Tibial nerve (tissue), 4 donors: ENCODE results near the gene FZD2. TPM values are rescaled to one million over a fixed set of nuclear protein-coding genes. Genes with fewer than 3 reads are reported as not detected.
A peak's percentile ranks its signal among the peaks of the same experiment; 100 is the strongest.
"Not testable (repeated sequence)": the region's sequence is repeated elsewhere in the genome, so short reads cannot be mapped to it uniquely, and the experiment has no call there.

Source experiments
- DNase-seq, 2 donors: peaks; one replicate each; pipeline ENCODE4 v3.0.0-alpha.2; 2019; ENCODE audit warnings: low spot score in 2 of 2
- H3K27ac ChIP-seq, 4 donors: fragments of 200-600 bp; sonication (generic) in 3 of 4; one replicate each; pipeline ENCODE4 v1.5.1; 2017 to 2019; ENCODE audit warnings: mild to moderate bottlenecking in 1 of 4
- H3K27me3 ChIP-seq, 2 donors: fragments of 200-600 bp; sonication (generic) in 1 of 2; one replicate each; pipeline versions ENCODE4 v1.5.1 to v1.6.0; 2017 to 2019
- H3K36me3 ChIP-seq, 3 donors: fragments of 200-600 bp; sonication (generic); one replicate each; pipeline ENCODE4 v1.5.1; 2018 to 2019
- H3K4me1 ChIP-seq, 4 donors: fragments of 200-600 bp; sonication (generic) in 3 of 4; one replicate each; pipeline ENCODE4 v1.5.1; 2017 to 2019
- H3K4me3 ChIP-seq, 4 donors: fragments of 200-600 bp; sonication (generic) in 3 of 4; one replicate each; pipeline ENCODE4 v1.5.1; 2017 to 2019; ENCODE audit warnings: mild to moderate bottlenecking in 1 of 4, moderate library complexity in 1 of 4
- H3K9me3 ChIP-seq, 4 donors: fragments of 200-600 bp; sonication (generic) in 3 of 4; one replicate each; pipeline ENCODE4 v1.5.1; 2017 to 2019
- CTCF ChIP-seq, 5 experiments: fragments of 200-600 bp in 3 of 5; fragments of 450-650 bp in 2 of 5; sonication (generic) in 3 of 5; IDR thresholded peaks; one replicate each; pipeline ENCODE4 v1.5.1; 2016 to 2019; ENCODE audit warnings: antibody characterized with exemption in 5 of 5, mild to moderate bottlenecking in 3 of 5, moderate library complexity in 2 of 5
- EP300 ChIP-seq, 2 donors: sonication (generic); formaldehyde crosslinking; IDR thresholded peaks; one replicate each; pipeline ENCODE4 v1.6.1; 2017; ENCODE audit warnings: antibody characterized with exemption in 2 of 2, mild to moderate bottlenecking in 1 of 2
- POLR2A ChIP-seq, 2 donors: fragments of 450-650 bp; IDR thresholded peaks; one replicate each; pipeline ENCODE4 v1.6.1; 2017; ENCODE audit warnings: antibody characterized with exemption in 2 of 2, mild to moderate bottlenecking in 2 of 2, moderate library complexity in 2 of 2
- WGBS, 2 donors: methylation state at CpG; one replicate each; pipeline ENCODE4 v1.1.5; 2018; 5-methylcytosine and 5-hydroxymethylcytosine counted together
- total RNA-seq, 4 donors: library from RNA; depleted of rRNA; stranded (reverse); fragments of >200 nt; gene quantifications; one replicate each; pipeline ENCODE4 v1.1.0, GENCODE V29; 2016

FZD2 gene
- total RNA-seq, 4 donors from 2014 or later, result 6.3 to 27.8 (median 16.2) TPM

- Histone ChIP-seq H3K9me3 (no peaks in the 10 kb centered on the region), H3K27ac (peak overlapping the region; percentile 22 to 81 (median 46)), H3K27me3 (peaks cover 0 to 19% of the 10 kb centered on the region in 2 donors), H3K36me3 (no peaks in the 10 kb centered on the region), H3K4me1 (peaks cover 0 to 29% (median 6%) of the 10 kb centered on the region in 4 donors), H3K4me3 (no peak overlapping the region)
- 37% methylated on average over 12 of the region's 12 CpGs for WGBS, 2 donors
- DNase-seq, result no peak
- TF ChIP-seq EP300 (IDR thresholded peaks at IDR 0.05) (no peak), POLR2A (IDR thresholded peaks at IDR 0.05) (no peak), CTCF (IDR thresholded peaks at IDR 0.05) (no peak)
Observed at GRCh38 chr17:44536090-44536953, 21.0 kb upstream of the FZD2 start.

- peaks cover 0 to 28% of the 10 kb centered on the region in 2 donors for H3K27me3 ChIP-seq
- peaks cover 0 to 36% (median 6%) of the 10 kb centered on the region in 4 donors for H3K4me1 ChIP-seq
- not testable (repeated sequence) for H3K9me3 ChIP-seq, H3K27ac ChIP-seq, H3K4me3 ChIP-seq, DNase-seq, H3K36me3 ChIP-seq
- WGBS, 2 donors, result 94 to 96% methylated on average over 3 of the region's 3 CpGs
Observed at GRCh38 chr17:44537922-44538321, 19.4 kb upstream of the FZD2 start.

- H3K4me1 ChIP-seq, result peaks cover 0 to 32% (median 2%) of the 10 kb centered on the region in 4 donors
- no peaks in the 10 kb centered on the region for H3K9me3 ChIP-seq
- TF ChIP-seq EP300 (IDR thresholded peaks at IDR 0.05), result no peak
- no peak for TF ChIP-seq CTCF (IDR thresholded peaks at IDR 0.05)
- TF ChIP-seq POLR2A (IDR thresholded peaks at IDR 0.05), result no peak
- DNase-seq, result no peak
- H3K27me3 ChIP-seq, result peaks cover 0 to 28% of the 10 kb centered on the region in 2 donors
- H3K4me3 ChIP-seq, result no peak overlapping the region
- no peaks in the 10 kb centered on the region for H3K36me3 ChIP-seq
- no peak overlapping the region for H3K27ac ChIP-seq
- WGBS, 2 donors, result 31 to 37% methylated on average over 15 of the region's 15 CpGs
Observed at GRCh38 chr17:44539673-44540072, 17.6 kb upstream of the FZD2 start.

GRCh38 chr17:44540246-44541084 is 16.8 kb upstream of the FZD2 start:
- WGBS, 2 donors, result 82% methylated on average over 11 of the region's 11 CpGs
- H3K36me3 ChIP-seq, result no peaks in the 10 kb centered on the region
- peaks cover 0 to 32% (median 2%) of the 10 kb centered on the region in 4 donors for H3K4me1 ChIP-seq
- H3K9me3 ChIP-seq, result no peaks in the 10 kb centered on the region
- H3K4me3 ChIP-seq, result no peak overlapping the region
- no peak overlapping the region for H3K27ac ChIP-seq
- TF ChIP-seq EP300 (IDR thresholded peaks at IDR 0.05) (no peak), POLR2A (IDR thresholded peaks at IDR 0.05) (no peak), CTCF (IDR thresholded peaks at IDR 0.05) (no peak)
- H3K27me3 ChIP-seq, result peaks cover 0 to 28% of the 10 kb centered on the region in 2 donors
- no peak for DNase-seq

- TF ChIP-seq CTCF (IDR thresholded peaks at IDR 0.05) (no peak), POLR2A (IDR thresholded peaks at IDR 0.05) (no peak), EP300 (IDR thresholded peaks at IDR 0.05) (no peak)
- WGBS, 2 donors, result 42 to 49% methylated on average over 8 of the region's 8 CpGs
- Histone ChIP-seq H3K27me3 (peaks cover 0 to 28% of the 10 kb centered on the region in 2 donors), H3K27ac (no peak overlapping the region), H3K4me3 (no peak overlapping the region), H3K4me1 (peaks cover 0 to 18% (median 0%) of the 10 kb centered on the region in 4 donors), H3K36me3 (no peaks in the 10 kb centered on the region), H3K9me3 (no peaks in the 10 kb centered on the region)
- DNase-seq, result no peak
Observed at GRCh38 chr17:44541884-44542581, 15.3 kb upstream of the FZD2 start.
